Measurements from ENCODE around the gene ADAMTS16.

DNA sequence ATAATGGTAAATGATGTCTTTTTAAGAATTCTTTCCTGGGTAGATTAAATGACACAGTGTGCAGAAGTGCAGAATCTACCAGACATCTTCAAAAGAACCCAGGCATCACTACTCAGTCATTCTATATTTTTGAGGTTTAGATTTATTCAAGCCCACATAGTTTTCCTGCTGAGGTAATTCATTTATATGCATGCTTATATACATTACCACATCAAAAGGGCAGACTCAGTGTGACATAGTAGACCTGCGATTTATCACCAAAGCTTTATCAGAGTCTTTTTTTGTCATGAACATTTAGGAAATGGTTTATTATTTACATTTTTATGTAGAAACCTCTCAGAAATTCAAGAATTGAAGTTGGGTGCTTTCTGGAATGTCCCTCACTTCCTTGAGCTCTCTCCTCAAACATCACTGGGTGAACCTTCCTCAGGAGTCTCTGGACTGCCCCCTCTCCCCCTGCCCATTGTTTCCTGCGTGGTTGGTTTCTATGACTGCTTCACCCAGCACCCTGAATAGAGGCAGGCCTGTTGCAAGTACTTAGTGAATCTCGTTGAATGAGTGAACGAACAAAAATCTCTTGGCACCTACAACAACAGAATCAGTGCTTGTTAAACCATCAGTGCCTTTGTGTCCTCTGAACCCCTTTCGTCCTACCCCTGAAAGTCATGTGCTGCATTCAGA lies 42.5 kb downstream of the ADAMTS16 start:
- TF ChIP-seq CTCF (conservative IDR thresholded peaks at IDR 0.05 in 1 of 2, IDR thresholded peaks at IDR 0.05 in 1 of 2; ENCODE audit: extremely low read depth in 1 of 2, insufficient read depth in 1 of 2, low read depth in 1 of 2, low read length in 2 of 2) (no peak), EZH2 (IDR thresholded peaks at IDR 0.05; ENCODE audit: borderline replicate concordance, low read length) (no peak)

Data from mammary epithelial cell (primary cell).